BJ (cell line): Measurements from ENCODE around the gene DECR2. TPM values are rescaled to one million over a fixed set of nuclear protein-coding genes. Genes with fewer than 3 reads are reported as not detected.
"Not testable (repeated sequence)": the region's sequence is repeated elsewhere in the genome, so short reads cannot be mapped to it uniquely, and the experiment has no call there.

Experiments
- CTCF ChIA-PET: fragments of 350-600 bp; formaldehyde crosslinking; extraction: SDS; loops from one replicate; lab custom pipeline; 2021; ENCODE audit warnings: antibody characterized with exemption, inconsistent platforms; lab: Yijun Ruan, JAX
- POLR2A ChIA-PET: fragments of 300-600 bp; sonication (Branson Sonifier 250); formaldehyde crosslinking; extraction: SDS; loops from one replicate; lab custom pipeline; 2021; ENCODE audit warnings: antibody characterized with exemption; lab: Charles Lee
- DNase-seq: peaks from one replicate; pipeline ENCODE4 v3.0.0-alpha.2; 2011; ENCODE audit warnings: low read depth
- H3K27me3 ChIP-seq: 2 replicates; pipeline ENCODE4 v1.6.0; 2011; ENCODE audit warnings: low read length; ENCODE audit not compliant: control insufficient read depth, insufficient read depth
- H3K36me3 ChIP-seq: 2 replicates; pipeline ENCODE4 v1.5.1; 2011; ENCODE audit warnings: low read length; ENCODE audit not compliant: control insufficient read depth, insufficient read depth
- H3K4me3 ChIP-seq: 2 replicates; pipeline ENCODE4 v1.5.1; 2011; ENCODE audit warnings: low read depth, mild to moderate bottlenecking, control low read depth, low read length
- polyA plus RNA-seq: library from polyadenylated mRNA; depleted of rRNA; stranded (reverse); fragments of >200 nt; gene quantifications from 2 replicates; pipeline ENCODE4 v1.2.3, GENCODE V29; 2011
- TF ChIP-seq, protein P1 (sequence below): IDR thresholded peaks from 2 replicates; pipeline ENCODE4 v1.5.1; 2011; ENCODE audit warnings: low read depth, mild to moderate bottlenecking, control low read depth, inconsistent platforms, low read length, moderate library complexity; ENCODE audit not compliant: insufficient read depth

DECR2 gene
- polyA plus RNA-seq, 1 experiment: 23.6 TPM

DNA sequence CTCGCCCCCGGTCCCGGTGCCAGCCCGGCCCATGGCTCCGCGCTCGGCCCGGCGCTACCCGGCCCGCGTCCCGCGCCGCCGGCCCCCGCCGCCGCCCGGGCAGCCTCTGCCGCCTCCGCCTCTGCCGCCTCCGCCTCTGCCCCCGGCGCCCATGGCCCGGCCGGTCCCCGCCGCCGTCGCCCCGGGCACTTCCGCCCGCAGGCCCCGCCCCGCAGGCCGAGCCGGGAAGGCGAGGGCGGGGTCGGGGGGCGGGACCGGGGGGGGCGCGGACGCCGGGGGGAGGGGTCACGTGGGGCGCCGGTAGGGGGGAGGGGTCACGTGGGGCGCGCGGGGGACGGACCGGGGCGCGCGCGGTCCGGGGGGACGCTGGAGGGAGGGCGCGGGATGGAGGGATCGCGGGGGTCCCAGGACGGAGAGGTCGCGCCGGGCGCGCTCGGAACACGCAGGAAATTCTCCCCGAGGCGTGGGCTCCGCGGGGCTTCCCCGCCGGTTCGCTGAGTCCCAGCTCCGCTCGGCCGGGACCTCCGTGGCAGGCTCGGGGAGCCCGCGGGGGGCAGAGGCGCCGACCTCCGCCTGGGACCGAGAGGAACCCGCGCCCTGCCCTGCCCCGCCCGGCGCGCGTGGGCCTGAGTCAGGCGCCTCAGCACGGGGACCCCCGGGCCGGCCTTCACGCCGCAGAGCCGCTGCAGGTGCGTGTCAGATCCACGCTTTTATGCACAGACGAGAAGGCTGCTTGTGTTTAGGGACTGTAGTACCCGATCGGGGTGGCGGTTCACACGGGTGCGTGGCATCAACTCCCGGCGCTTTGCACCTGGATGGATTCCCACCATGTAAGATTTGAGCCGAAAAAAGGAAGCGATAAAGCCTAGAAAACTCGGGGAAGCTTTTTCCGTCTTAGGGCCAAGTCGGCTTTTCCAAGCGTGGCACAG, 19.6 kb upstream of the DECR2 start, which contains the start of gene PGAP6:
PGAP6 (minus strand) TSS at position 190 of the 929 bp plus-strand sequence; CDS start at position 33, 157 bp downstream.
- no peaks in the 10 kb centered on the region; the same call in 1 of the 2 replicates for H3K36me3 ChIP-seq
- TF ChIP-seq, protein P1, sequence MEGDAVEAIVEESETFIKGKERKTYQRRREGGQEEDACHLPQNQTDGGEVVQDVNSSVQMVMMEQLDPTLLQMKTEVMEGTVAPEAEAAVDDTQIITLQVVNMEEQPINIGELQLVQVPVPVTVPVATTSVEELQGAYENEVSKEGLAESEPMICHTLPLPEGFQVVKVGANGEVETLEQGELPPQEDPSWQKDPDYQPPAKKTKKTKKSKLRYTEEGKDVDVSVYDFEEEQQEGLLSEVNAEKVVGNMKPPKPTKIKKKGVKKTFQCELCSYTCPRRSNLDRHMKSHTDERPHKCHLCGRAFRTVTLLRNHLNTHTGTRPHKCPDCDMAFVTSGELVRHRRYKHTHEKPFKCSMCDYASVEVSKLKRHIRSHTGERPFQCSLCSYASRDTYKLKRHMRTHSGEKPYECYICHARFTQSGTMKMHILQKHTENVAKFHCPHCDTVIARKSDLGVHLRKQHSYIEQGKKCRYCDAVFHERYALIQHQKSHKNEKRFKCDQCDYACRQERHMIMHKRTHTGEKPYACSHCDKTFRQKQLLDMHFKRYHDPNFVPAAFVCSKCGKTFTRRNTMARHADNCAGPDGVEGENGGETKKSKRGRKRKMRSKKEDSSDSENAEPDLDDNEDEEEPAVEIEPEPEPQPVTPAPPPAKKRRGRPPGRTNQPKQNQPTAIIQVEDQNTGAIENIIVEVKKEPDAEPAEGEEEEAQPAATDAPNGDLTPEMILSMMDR: no peak
- H3K4me3 ChIP-seq: peak within 1 kb of the TSS; percentile 89
- CTCF ChIA-PET: interaction anchor here (0.8 to 1.8 kb wide), 3 partner anchors 10 to 20 kb away, joined by 3 to 4 read pairs (median 4); no protein-coding TSS in a partner anchor
- POLR2A ChIA-PET: no interaction called here
- no peak for DNase-seq
- no peaks in the 10 kb centered on the region for H3K27me3 ChIP-seq

DNA sequence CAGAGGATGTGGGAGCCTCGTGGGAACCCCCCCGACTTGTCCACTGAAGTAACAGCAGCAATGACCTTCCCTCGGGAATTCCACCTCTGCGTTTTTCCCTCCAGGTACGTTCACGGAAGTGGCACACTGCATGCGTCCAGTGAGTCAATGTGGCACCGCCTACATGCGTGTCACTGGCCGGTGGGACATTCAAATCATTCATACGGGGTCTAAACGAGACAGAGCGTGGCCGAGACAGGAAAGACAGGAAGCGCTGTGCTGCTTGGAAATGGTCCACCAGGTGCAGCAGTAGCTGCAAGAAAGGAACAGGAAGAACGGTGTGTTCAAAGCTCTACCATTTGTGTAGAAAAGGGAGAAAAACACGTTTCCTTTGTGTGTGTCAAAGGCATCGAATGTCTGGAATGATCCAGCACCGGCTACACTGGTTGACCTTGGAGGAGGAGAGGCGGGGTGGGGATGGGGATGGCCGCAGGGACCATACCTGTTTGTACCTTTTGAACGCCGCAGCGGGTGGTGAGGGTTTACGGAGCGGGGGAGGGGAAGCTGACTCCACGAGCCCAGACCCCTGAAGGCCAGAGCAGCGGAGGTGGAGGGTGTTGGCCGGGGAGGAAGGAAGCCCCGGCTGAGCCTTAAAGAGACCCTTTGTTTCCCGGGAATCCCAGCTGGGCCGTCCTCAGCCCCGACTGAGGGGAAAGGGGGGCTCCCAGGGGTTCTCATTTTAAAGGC, 18.2 kb upstream of the DECR2 start:
- CTCF ChIA-PET: interaction anchor here (0.9 to 1.8 kb wide), 3 partner anchors 9 to 21 kb away, joined by 3 to 4 read pairs (median 3); no protein-coding TSS in a partner anchor
- DNase-seq: no peak
- TF ChIP-seq, protein P1: no peak
- POLR2A ChIA-PET: no interaction called here
- Histone ChIP-seq H3K27me3 (no peaks in the 10 kb centered on the region), H3K36me3 (no peaks in the 10 kb centered on the region), H3K4me3 (no peak overlapping the region)

DNA sequence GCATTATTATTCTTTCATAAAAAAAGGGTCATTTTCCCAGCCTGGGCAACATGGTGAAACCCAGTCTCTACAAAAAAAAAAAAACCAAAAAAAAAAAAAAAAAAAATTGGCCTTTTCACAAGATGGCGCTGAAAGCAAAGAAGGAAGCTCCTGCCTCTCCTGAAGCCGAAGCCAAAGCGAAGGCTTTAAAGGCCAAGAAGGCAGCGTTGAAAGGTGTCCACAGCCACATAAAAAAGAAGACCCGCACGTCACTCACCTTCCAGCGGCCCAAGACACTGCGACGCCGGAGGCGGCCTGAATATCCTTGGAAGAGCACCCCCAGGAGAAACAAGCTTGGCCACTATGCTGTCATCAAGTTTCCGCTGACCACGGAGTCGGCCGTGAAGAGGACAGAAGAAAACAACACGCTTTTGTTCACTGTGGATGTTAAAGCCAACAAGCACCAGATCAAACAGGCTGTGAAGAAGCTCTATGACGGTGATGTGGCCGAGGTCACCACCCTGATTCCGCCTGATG, 15.0 kb upstream of the DECR2 start:
- TF ChIP-seq, protein P1: no peak
- CTCF ChIA-PET: interaction anchor here (1.1 kb wide), 1 partner anchor 109 kb away, joined by 3 read pairs; no protein-coding TSS in a partner anchor
- no peak overlapping the region for H3K4me3 ChIP-seq
- no peaks in the 10 kb centered on the region for H3K36me3 ChIP-seq
- POLR2A ChIA-PET: interaction anchor here (0.6 kb wide), 2 partner anchors 40 to 71 kb away, joined by 3 to 13 read pairs; no protein-coding TSS in a partner anchor
- DNase-seq: no peak
- no peaks in the 10 kb centered on the region for H3K27me3 ChIP-seq

DNA sequence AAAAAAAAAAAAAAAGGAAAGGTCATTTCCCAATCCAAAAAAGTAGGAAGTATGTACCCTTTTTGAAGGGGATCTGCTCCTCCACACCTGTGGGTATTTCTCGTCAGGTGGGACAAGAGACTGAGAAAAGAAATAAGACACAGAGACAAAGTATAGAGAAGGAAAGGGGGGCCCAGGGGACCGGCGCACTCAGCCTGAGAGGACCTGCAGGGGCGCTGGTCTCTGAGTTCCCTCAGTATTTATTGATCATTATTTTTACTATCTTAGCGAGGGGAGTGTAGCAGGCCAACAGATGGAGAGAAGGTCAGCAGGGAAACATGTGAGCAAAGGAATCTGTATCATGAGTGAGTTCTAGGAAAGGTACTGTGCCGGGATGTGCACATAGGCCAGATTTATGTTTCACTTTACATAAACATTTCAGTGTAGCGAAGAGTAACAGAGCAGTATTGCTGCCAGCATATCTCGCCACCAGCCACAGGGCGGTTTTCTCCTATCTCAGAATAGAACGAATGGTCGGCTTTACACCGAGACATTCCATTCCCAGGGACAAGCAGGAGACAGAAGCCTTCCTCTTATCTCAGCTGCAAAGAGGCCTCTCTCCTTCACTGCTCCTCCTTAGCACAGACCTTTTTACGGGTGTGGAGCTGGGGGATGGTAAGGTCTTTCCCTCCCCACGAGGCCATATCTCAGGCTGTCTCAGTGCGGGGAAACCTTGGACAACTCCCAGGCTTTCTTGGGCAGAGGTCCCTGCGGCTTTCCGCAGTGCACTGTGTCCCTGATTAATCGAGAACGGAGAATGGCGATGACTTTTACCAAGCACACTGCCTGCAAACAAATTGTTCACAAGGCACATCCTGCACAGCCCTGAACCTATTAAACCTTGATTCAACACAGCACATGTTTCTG, 13.7 kb upstream of the DECR2 start:
- H3K4me3 ChIP-seq, H3K27me3 ChIP-seq, CTCF ChIA-PET, POLR2A ChIA-PET, H3K36me3 ChIP-seq, DNase-seq: not testable (repeated sequence)

DNA sequence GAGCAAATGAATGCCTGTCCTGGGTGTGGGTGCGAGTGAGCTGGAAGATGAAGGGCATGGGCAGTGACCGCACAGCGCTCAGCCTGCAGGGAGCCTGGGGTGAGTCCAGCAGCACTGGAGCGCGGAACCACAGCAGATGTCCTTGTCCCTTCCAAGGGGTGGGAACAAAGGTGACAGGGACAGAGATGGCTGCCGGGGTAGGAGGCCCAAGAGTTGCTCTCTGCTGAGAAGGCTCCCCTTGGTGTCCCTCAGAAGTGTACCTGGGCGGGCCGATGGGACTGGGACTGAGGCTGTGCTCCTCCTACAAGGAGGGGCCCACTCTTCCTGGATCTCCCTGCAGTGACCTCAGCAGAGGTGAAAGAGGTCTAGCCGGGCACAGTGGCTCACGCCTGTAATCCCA, 12.3 kb upstream of the DECR2 start:
- POLR2A ChIA-PET: no interaction called here
- no peaks in the 10 kb centered on the region for H3K27me3 ChIP-seq
- DNase-seq: no peak
- TF ChIP-seq, protein P1: no peak
- CTCF ChIA-PET: no interaction called here
- no peaks in the 10 kb centered on the region for H3K36me3 ChIP-seq
- H3K4me3 ChIP-seq: no peak overlapping the region
